Endothelial cell of umbilical vein (primary cell): ENCODE results near the gene PELI2. TPM values are rescaled to one million over a fixed set of nuclear protein-coding genes. Genes with fewer than 3 reads are reported as not detected.

Experiments
- BruUV-seq: library from RNA; stranded (reverse); fragments of 400-500 nt; replicated peaks from 2 replicates; lab custom pipeline; 2021; lab: Mats Ljungman, UMichigan
- CTCF ChIA-PET: fragments of 300-600, 350-600 bp; sonication (Branson Sonifier 250); formaldehyde crosslinking; loops from one replicate; lab custom pipeline; 2021; ENCODE audit warnings: antibody characterized with exemption, inconsistent platforms; lab: Charles Lee
- POLR2A ChIA-PET: fragments of 300-600, 350-600 bp; sonication (Branson Sonifier 250); formaldehyde crosslinking; loops from one replicate; lab custom pipeline; 2021; ENCODE audit warnings: antibody characterized with exemption, inconsistent platforms; lab: Charles Lee
- DNase-seq: peaks from one replicate; pipeline ENCODE4 v3.0.0-alpha.2; 2011; ENCODE audit warnings: low read depth, low spot score
- FAIRE-seq: peaks from 2 replicates; lab custom pipeline; 2011; peaks lifted over from hg19 to GRCh38; lab: Jason Lieb, UNC
- H2AFZ ChIP-seq: 2 replicates; pipeline ENCODE4 v1.6.0; 2012; ENCODE audit warnings: low read depth, low read length, control low read depth, inconsistent platforms
- H3K27ac ChIP-seq: 2 replicates; pipeline ENCODE4 v1.5.1; 2011; ENCODE audit warnings: low read depth, mild to moderate bottlenecking, control low read depth, low read length, moderate library complexity; ENCODE audit not compliant: insufficient read depth
- H3K27me3 ChIP-seq, 2 experiments: 2 replicates each; pipeline versions ENCODE4 v1.6.0 to v1.6.1; 2011; ENCODE audit warnings: low read length in 2 of 2, mixed read lengths in 1 of 2; ENCODE audit not compliant: control insufficient read depth in 2 of 2, insufficient read depth in 2 of 2
- H3K36me3 ChIP-seq, 2 experiments: 2 replicates in 1 of 2; 3 replicates in 1 of 2; pipeline ENCODE4 v1.5.1; 2011; ENCODE audit warnings: low read length in 2 of 2, mild to moderate bottlenecking in 1 of 2, moderate library complexity in 1 of 2; ENCODE audit not compliant: control insufficient read depth in 2 of 2, insufficient read depth in 2 of 2; ENCODE audit errors: extremely low read depth in 1 of 2
- H3K4me1 ChIP-seq: 3 replicates; pipeline ENCODE4 v1.5.1; 2011; ENCODE audit warnings: mild to moderate bottlenecking, low read length; ENCODE audit not compliant: control insufficient read depth, insufficient read depth; ENCODE audit errors: extremely low read depth
- H3K4me2 ChIP-seq: 2 replicates; pipeline ENCODE4 v1.6.1; 2011; ENCODE audit warnings: low read length, control low read depth, mixed read lengths; ENCODE audit not compliant: insufficient read depth
- H3K4me3 ChIP-seq, 3 experiments: fragments of 200-600 bp in 1 of 3; sonication (generic), shearing (Covaris generic) in 1 of 3; replicated peaks in 1 of 3; 2 replicates each; pipeline ENCODE4 v1.5.1; 2011 to 2016; ENCODE audit warnings: control low read depth in 3 of 3, low read length in 3 of 3, mild to moderate bottlenecking in 2 of 3, inconsistent platforms in 1 of 3, low read depth in 1 of 3, moderate library complexity in 1 of 3; ENCODE audit not compliant: insufficient read depth in 1 of 3
- H3K79me2 ChIP-seq: 2 replicates; pipeline ENCODE4 v1.6.0; 2012; ENCODE audit warnings: low read length, inconsistent platforms; ENCODE audit not compliant: control insufficient read depth, insufficient read depth
- H3K9ac ChIP-seq: replicated peaks from 2 replicates; pipeline ENCODE3; 2011; ENCODE audit warnings: low read length, control low read depth; ENCODE audit not compliant: insufficient read depth; ENCODE audit errors: extremely low read depth
- H3K9me1 ChIP-seq: replicated peaks from 3 replicates; pipeline ENCODE4 v1.6.0; 2011; ENCODE audit warnings: mild to moderate bottlenecking, low read length; ENCODE audit not compliant: control insufficient read depth, insufficient read depth; ENCODE audit errors: extremely low read depth
- H3K9me3 ChIP-seq: replicated peaks from 2 replicates; pipeline ENCODE4 v1.5.1; 2012; ENCODE audit warnings: low read length, inconsistent platforms; ENCODE audit not compliant: control insufficient read depth, insufficient read depth
- H4K20me1 ChIP-seq: replicated peaks from 2 replicates; pipeline ENCODE3; 2011; ENCODE audit warnings: mild to moderate bottlenecking, low read length; ENCODE audit not compliant: control insufficient read depth, insufficient read depth; ENCODE audit errors: extremely low read depth
- CTCF ChIP-seq, 2 donors: IDR thresholded peaks; 1 replicate in 1 of 2; 2 replicates in 1 of 2; pipeline ENCODE4 v1.5.1; 2011; ENCODE audit warnings: low read length in 2 of 2, mild to moderate bottlenecking in 2 of 2, moderate library complexity in 2 of 2, control low read depth in 1 of 2, inconsistent platforms in 1 of 2, low read depth in 1 of 2; ENCODE audit not compliant: insufficient read depth in 1 of 2; ENCODE audit errors: extremely low read depth in 1 of 2
- EZH2 ChIP-seq: IDR thresholded peaks from 2 replicates; pipeline ENCODE4 v1.6.1; 2012; ENCODE audit warnings: borderline replicate concordance, low read depth, mild to moderate bottlenecking, moderate library complexity, low read length, inconsistent platforms; ENCODE audit not compliant: severe bottlenecking
- FOS ChIP-seq: IDR thresholded peaks from 2 replicates; pipeline ENCODE4 v1.6.1; 2011; ENCODE audit warnings: mild to moderate bottlenecking, low read length, moderate library complexity, borderline replicate concordance; ENCODE audit not compliant: insufficient read depth
- GATA2 ChIP-seq: IDR thresholded peaks from 2 replicates; pipeline ENCODE4 v1.7.0; 2011; ENCODE audit warnings: low read depth, mild to moderate bottlenecking, moderate library complexity, mixed read lengths, low read length; ENCODE audit not compliant: insufficient read length, insufficient read depth
- JUN ChIP-seq: IDR thresholded peaks from 2 replicates; pipeline ENCODE4 v1.6.1; 2011; ENCODE audit warnings: borderline replicate concordance, low read depth; ENCODE audit not compliant: insufficient read length, insufficient read depth
- MAX ChIP-seq: IDR thresholded peaks from 2 replicates; pipeline ENCODE4 v1.6.1; 2011; ENCODE audit not compliant: insufficient read depth, insufficient read length
- MYC ChIP-seq: IDR thresholded peaks from one replicate; pipeline ENCODE4 v1.6.1; 2011; ENCODE audit warnings: mild to moderate bottlenecking, low read depth, low read length
- POLR2A ChIP-seq: IDR thresholded peaks from 2 replicates; pipeline ENCODE4 v1.6.1; 2012; ENCODE audit warnings: low read depth, mild to moderate bottlenecking, control low read depth, low read length
- POLR2AphosphoS5 ChIP-seq: IDR thresholded peaks from 2 replicates; pipeline ENCODE4 v1.6.1; 2012; ENCODE audit warnings: low read depth, mild to moderate bottlenecking, control low read depth, low read length, moderate library complexity; ENCODE audit not compliant: insufficient read depth
- dilution Hi-C: fragments of 300-500 bp; cut with MboI; formaldehyde crosslinking; loops from one replicate; pipeline ENCODE4 v1.15.0; 2019; ENCODE audit warnings: low sequenced_read_pairs; ENCODE audit not compliant: extremely low pct_ligation_motif_present
- intact Hi-C: fragments of 100-400 bp; cut with micrococcal nuclease; formaldehyde crosslinking; loops from one replicate; pipeline ENCODE4 v1.10.0; 2022
- polyA plus RNA-seq, 4 experiments: library from polyadenylated mRNA; depleted of rRNA in 3 of 4; stranded (reverse) in 3 of 4; unstranded in 1 of 4; fragments of >200 nt; gene quantifications; 2 replicates each; pipeline versions ENCODE4 v1.2.1 to v1.2.3, GENCODE V29; 2011 to 2012; ENCODE audit warnings: missing spikeins in 1 of 4
- total RNA-seq: library from RNA; stranded (reverse); gene quantifications from 2 replicates; pipeline ENCODE4 v1.2.3, GENCODE V29; 2021

The PELI2 gene
- total and polyA plus RNA-seq, 2 donors (not counting 3 experiments of a cell fraction or from before 2014, with no cell fraction given), result 11.5 to 13.0 TPM

- BruUV-seq, result no TSS peak
- FAIRE-seq (no peak), DNase-seq (no peak)
- Histone ChIP-seq H3K4me3 (no peak overlapping the region), H3K27ac (no peak overlapping the region), H3K79me2 (peaks cover 12% of the 10 kb centered on the region), H4K20me1 (no peaks in the 10 kb centered on the region), H3K9ac (no peak overlapping the region), H2AFZ (no peak overlapping the region), H3K4me2 (no peak overlapping the region), H3K27me3 (peaks cover 0 to 3% of the 10 kb centered on the region in 2 experiments), H3K9me3 (no peaks in the 10 kb centered on the region), H3K9me1 (no peaks in the 10 kb centered on the region), H3K36me3 (no peaks in the 10 kb centered on the region), H3K4me1 (peaks cover 19% of the 10 kb centered on the region)
- dilution Hi-C loops (no loop called here), intact Hi-C loops (no loop called here)
- ChIA-PET CTCF (interaction anchor here (0.9 kb wide), 1 partner anchor 352 kb away, joined by 3 read pairs; no protein-coding TSS in a partner anchor), POLR2A (no interaction called here)
- TF ChIP-seq CTCF (IDR thresholded peaks at IDR 0.05; ENCODE audit: extremely low read depth in 1 of 2, insufficient read depth in 1 of 2, low read depth in 1 of 2, low read length in 2 of 2) (no peak), POLR2A (no peak), FOS (no peak), JUN (no peak), MYC (no peak), EZH2 (no peak), POLR2AphosphoS5 (no peak), GATA2 (no peak), MAX (no peak)
Measured at GRCh38 chr14:56122301-56122700, 4.1 kb downstream of the PELI2 start.
